ENCODE measurements around the gene ARID1A.

GRCh38 chr1:26701266-26701994 is 5.6 kb downstream of the ARID1A start:
- TF ChIP-seq CTCF (IDR thresholded peaks at IDR 0.05; ENCODE audit: low read depth, low read length) = no peak
- TF ChIP-seq EZH2phosphoT487 (IDR thresholded peaks at IDR 0.05; ENCODE audit: low read depth) = no peak

Measured in OCI-LY3 (cell line).